GM12891 (cell line): Measurements from ENCODE around the gene GPC6.

Experiments
- POLR2A ChIP-seq: IDR thresholded peaks from 2 replicates; pipeline ENCODE4 v1.6.1; 2011; ENCODE audit warnings: low read depth, low read length, control low read depth
- POLR2AphosphoS5 ChIP-seq: IDR thresholded peaks from 2 replicates; pipeline ENCODE4 v1.6.1; 2011; ENCODE audit warnings: low read depth, low read length, control low read depth
- TAF1 ChIP-seq: IDR thresholded peaks from 2 replicates; pipeline ENCODE4 v1.6.1; 2011; ENCODE audit warnings: low read depth, low read length, control low read depth

GRCh38 chr13:94227255-94227879, 1000.8 kb downstream of the GPC6 start:
- TF ChIP-seq POLR2A (no peak), TAF1 (no peak), POLR2AphosphoS5 (no peak)
